T-helper 1 cell treated with Interleukin-12 subunit alpha and Interleukin-12 subunit beta and Interleukin-4 antibody, amounts not matched to agents 30 μg/mL and 1 μg/mL, for 36 hours (primary cell): ENCODE results near the gene PPRC1.
A peak's percentile ranks its signal among the peaks of the same experiment; 100 is the strongest.

ENCODE experiments used
- H3K27ac Mint-ChIP-seq: one replicate; pipeline ENCODE4 v1.8.0; 2021; ENCODE audit warnings: mild to moderate bottlenecking, mixed read lengths
- H3K27me3 Mint-ChIP-seq: one replicate; pipeline ENCODE4 v1.8.0; 2021; ENCODE audit warnings: low read depth, mixed read lengths
- H3K36me3 Mint-ChIP-seq: one replicate; pipeline ENCODE4 v1.8.0; 2021; ENCODE audit warnings: low read depth, mixed read lengths
- H3K4me1 Mint-ChIP-seq: one replicate; pipeline ENCODE4 v1.8.0; 2021; ENCODE audit warnings: low read depth, mixed read lengths
- H3K4me3 Mint-ChIP-seq: one replicate; pipeline ENCODE4 v1.8.0; 2021; ENCODE audit warnings: mild to moderate bottlenecking, moderate library complexity, mixed read lengths
- H3K9me3 Mint-ChIP-seq: one replicate; pipeline ENCODE4 v1.8.0; 2021; ENCODE audit warnings: mixed read lengths

The PPRC1 gene

DNA sequence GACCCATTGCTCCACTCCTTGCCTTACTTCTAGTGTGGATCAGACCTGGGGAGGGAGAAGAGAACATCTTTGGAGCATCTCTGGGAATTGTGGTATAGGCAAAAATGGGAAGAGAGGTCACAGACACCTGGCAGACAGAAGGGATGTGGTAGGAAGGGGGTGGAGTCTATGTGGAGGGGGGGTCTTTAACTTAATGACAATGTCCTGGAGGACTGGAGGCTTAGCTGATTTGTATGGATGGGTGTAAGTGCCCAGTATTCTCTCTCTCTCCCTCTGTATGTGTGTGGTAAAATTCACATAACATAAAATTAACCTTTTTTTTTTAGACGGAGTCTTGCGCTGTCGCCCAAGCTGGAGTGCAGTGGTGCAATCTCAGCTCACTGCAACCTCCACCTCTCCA, 9.6 kb upstream of the PPRC1 start:
- H3K27ac Mint-ChIP-seq, result no peak overlapping the region
- no peaks in the 10 kb centered on the region for H3K27me3 Mint-ChIP-seq
- H3K4me3 Mint-ChIP-seq, result no peak overlapping the region

DNA sequence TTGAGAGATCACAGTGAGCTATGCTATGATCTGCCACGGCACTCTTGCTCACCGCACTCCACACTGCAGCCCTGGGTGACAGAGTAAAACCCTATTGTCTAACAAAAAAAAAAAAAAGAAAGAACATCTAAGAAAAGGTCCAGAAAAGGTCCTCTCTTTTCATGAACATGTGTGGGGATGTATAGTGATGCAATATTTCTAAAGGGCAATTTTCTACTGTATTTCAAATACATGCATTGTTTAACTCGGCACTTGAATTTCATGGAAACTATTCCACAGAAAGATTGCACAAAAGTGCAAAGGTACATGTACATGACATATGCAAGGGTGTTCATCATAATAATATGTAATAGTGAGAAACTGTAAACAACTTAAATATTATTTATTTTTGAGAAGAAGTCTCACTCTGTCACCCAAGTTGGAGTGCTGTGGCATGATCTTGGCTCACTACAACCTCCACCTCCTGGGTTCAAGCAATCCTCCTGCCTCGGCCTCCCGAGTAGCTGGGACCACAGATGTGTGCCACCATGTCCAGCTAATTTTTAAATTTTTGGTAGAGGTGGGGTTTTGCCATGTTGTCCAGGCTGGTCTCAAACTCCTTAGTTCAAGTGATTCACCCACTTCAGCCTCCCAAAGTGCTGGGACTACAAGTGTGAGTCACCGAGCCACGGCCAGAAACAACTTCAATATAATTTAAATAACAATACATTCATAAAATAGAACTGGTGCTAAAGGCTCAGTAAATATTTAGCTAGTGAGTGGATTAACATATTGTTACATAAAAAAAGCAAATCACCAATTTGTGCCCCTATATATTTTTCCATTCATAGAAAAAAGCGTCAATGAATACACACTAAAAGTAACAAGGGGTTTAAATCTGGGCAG, 1.3 kb upstream of the PPRC1 start:
- peak overlapping the region; percentile 88 for H3K27ac Mint-ChIP-seq
- H3K27me3 Mint-ChIP-seq, result no peaks in the 10 kb centered on the region
- H3K4me1 Mint-ChIP-seq, result peaks cover 27% of the 10 kb centered on the region
- H3K9me3 Mint-ChIP-seq, result no peaks in the 10 kb centered on the region
- no peak overlapping the region for H3K4me3 Mint-ChIP-seq
- peaks cover 11% of the 10 kb centered on the region for H3K36me3 Mint-ChIP-seq

More for the DNA sequence above, 9.6 kb upstream of the PPRC1 start:
- H3K9me3 Mint-ChIP-seq, result no peaks in the 10 kb centered on the region
- peaks cover 21% of the 10 kb centered on the region for H3K4me1 Mint-ChIP-seq
- no peaks in the 10 kb centered on the region for H3K36me3 Mint-ChIP-seq

DNA sequence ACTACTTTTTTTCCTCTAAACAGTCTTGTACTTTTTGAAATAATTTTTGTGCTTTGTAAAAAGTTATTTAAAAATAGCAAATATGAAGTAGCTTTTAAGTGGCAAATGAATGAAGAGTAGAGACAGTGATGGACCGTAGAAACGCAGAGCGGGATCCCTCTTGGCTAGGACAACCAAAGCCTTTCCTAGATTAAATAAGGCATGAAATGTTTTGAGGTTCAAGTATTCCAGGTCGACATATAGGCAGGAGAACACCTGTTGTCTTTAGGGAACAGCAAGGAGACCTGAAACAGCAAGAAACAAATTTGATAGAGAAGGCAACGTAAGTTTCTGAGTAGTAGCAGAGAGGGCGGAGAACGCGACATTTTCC, 662 bp upstream of the PPRC1 start:
- Mint-ChIP-seq H3K4me1 (peaks cover 27% of the 10 kb centered on the region), H3K27ac (peak overlapping the region; percentile 88), H3K36me3 (peaks cover 11% of the 10 kb centered on the region), H3K9me3 (no peaks in the 10 kb centered on the region), H3K4me3 (peak overlapping the region; percentile 91), H3K27me3 (no peaks in the 10 kb centered on the region)

DNA sequence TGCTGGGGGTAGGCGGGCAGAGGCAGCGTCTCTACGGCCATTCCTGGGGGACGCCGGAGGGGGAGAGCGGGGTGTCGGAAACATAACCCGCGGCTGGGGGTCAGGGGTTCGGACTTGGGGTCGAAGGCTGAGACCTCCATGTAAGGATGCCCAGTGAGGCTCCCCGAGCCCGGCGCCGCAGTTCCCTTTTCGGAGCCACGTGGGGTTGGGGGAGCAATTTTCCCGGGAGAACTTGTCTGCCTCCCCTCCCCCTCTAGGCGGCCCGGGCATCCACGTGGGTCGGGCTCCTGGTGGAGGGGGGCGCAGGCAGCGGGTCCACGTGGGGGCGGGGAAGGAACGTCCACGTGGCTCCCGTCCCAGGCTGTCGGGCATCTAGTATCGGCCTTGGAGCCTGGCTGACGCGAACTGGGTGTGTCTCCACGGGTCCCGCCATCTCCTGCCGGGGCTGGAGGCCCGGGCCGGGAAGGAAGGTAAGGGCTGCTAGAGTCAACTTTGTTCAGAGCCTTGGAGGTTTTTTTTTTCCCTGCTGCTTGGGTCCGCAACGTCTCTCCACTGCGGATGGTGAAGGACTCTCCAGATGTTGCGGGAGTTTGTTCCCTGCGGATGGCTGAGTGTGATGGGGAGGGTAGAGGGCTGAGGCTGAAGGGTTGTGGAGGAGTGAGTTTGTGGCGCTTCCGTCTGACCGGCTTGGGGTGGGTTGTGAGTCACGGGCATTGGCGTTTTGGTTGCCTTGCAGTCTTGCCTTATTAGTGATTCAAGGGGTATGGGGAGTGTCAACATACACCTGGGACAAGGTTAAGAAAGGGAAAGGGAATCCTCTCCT, 744 bp downstream of the PPRC1 start:
- peak overlapping the region; percentile 88 for H3K27ac Mint-ChIP-seq
- H3K9me3 Mint-ChIP-seq, result no peaks in the 10 kb centered on the region
- H3K27me3 Mint-ChIP-seq, result no peaks in the 10 kb centered on the region
- peaks cover 14% of the 10 kb centered on the region for H3K36me3 Mint-ChIP-seq
- H3K4me3 Mint-ChIP-seq, result peak overlapping the region; percentile 91
- peaks cover 32% of the 10 kb centered on the region for H3K4me1 Mint-ChIP-seq

DNA sequence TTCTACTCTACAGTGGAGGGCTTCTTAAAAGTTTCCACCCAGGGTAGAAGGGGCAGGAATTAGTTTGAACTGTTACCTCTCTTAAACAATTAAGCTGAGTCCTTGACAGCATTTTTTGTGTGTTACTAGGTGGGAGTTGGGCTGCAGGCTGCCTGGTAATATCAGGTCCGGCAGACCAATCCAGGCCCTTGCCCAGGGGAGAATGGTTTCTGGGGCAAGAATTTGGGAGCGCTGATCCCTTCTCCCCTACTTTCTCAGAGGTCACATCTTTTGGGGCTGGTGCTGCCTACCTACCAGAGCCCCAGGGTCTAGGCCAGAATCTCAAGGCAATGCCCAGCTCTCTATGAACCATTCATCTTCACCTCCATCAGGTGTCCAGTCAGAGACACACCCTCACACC, 1.6 kb downstream of the PPRC1 start:
- peaks cover 32% of the 10 kb centered on the region for H3K4me1 Mint-ChIP-seq
- no peaks in the 10 kb centered on the region for H3K9me3 Mint-ChIP-seq
- peak overlapping the region; percentile 87 for H3K27ac Mint-ChIP-seq
- peaks cover 18% of the 10 kb centered on the region for H3K36me3 Mint-ChIP-seq
- peak overlapping the region; percentile 91 for H3K4me3 Mint-ChIP-seq
- H3K27me3 Mint-ChIP-seq, result no peaks in the 10 kb centered on the region

DNA sequence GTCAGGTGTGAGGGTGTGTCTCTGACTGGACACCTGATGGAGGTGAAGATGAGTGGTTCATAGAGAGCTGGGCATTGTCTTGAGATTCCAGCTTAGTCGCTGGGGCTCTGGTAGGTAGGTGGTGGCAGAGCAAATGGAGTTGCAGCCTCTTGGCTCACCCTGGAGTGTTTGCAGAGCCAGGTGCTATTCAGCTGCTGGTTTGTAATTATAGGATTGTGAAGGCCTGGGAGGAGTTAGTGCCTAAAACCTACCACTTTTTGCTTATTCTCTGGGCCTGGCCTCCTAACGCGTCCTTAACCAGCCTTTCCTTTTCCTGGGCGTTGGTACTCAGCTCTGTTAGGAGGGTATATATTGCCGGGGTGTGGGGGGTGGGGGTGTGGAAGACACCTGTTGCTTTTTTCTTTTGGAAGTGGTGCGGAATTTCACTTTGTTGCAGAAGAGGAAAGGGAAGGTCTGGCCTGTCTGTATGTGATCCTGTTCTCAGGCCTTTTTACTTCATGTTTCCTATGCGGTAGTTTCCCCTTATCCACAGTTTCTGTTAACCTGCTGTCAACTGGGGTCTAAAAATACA, 3.2 kb downstream of the PPRC1 start:
- Mint-ChIP-seq H3K4me3 (peak overlapping the region; percentile 1), H3K36me3 (peaks cover 33% of the 10 kb centered on the region), H3K27ac (peak overlapping the region; percentile 37), H3K27me3 (no peaks in the 10 kb centered on the region), H3K4me1 (peaks cover 32% of the 10 kb centered on the region), H3K9me3 (no peaks in the 10 kb centered on the region)

DNA sequence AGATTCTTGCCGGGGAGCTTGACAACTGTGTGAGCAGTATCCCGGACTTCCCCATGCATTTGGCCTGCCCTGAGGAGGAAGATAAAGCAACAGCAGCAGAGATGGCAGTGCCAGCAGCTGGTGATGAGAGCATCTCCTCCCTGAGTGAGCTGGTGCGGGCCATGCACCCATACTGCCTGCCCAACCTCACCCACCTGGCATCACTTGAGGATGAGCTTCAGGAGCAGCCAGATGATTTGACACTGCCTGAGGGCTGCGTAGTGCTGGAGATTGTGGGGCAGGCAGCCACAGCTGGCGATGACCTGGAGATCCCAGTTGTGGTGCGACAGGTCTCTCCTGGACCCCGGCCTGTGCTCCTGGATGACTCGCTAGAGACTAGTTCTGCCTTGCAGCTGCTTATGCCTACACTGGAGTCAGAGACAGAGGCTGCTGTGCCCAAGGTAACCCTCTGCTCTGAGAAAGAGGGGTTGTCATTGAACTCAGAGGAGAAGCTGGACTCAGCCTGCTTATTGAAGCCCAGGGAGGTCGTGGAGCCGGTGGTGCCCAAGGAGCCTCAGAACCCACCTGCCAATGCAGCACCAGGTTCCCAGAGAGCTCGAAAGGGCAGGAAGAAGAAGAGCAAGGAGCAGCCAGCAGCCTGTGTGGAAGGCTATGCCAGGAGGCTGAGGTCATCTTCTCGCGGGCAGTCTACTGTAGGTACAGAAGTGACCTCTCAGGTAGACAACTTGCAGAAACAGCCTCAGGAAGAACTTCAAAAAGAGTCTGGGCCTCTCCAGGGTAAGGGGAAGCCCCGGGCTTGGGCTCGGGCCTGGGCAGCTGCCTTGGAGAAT, 6.7 kb downstream of the PPRC1 start:
- no peak overlapping the region for H3K27ac Mint-ChIP-seq
- H3K27me3 Mint-ChIP-seq, result no peaks in the 10 kb centered on the region
- no peak overlapping the region for H3K4me3 Mint-ChIP-seq
- H3K9me3 Mint-ChIP-seq, result no peaks in the 10 kb centered on the region
- peaks cover 46% of the 10 kb centered on the region for H3K36me3 Mint-ChIP-seq
- H3K4me1 Mint-ChIP-seq, result peaks cover 17% of the 10 kb centered on the region

DNA sequence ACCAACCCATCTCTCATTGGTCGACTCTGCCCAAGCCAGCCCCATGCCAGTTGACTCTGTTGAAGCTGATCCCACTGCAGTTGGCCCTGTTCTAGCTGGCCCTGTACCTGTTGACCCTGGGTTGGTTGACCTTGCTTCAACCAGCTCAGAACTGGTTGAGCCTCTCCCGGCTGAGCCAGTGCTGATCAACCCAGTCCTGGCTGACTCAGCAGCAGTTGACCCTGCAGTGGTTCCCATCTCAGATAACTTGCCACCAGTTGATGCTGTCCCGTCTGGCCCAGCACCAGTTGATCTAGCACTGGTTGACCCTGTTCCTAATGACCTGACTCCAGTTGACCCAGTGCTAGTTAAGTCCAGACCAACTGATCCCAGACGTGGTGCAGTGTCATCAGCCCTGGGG, 7.4 kb downstream of the PPRC1 start:
- Mint-ChIP-seq H3K27ac (no peak overlapping the region), H3K4me1 (peaks cover 11% of the 10 kb centered on the region), H3K36me3 (peaks cover 52% of the 10 kb centered on the region), H3K9me3 (no peaks in the 10 kb centered on the region), H3K4me3 (no peak overlapping the region), H3K27me3 (no peaks in the 10 kb centered on the region)

DNA sequence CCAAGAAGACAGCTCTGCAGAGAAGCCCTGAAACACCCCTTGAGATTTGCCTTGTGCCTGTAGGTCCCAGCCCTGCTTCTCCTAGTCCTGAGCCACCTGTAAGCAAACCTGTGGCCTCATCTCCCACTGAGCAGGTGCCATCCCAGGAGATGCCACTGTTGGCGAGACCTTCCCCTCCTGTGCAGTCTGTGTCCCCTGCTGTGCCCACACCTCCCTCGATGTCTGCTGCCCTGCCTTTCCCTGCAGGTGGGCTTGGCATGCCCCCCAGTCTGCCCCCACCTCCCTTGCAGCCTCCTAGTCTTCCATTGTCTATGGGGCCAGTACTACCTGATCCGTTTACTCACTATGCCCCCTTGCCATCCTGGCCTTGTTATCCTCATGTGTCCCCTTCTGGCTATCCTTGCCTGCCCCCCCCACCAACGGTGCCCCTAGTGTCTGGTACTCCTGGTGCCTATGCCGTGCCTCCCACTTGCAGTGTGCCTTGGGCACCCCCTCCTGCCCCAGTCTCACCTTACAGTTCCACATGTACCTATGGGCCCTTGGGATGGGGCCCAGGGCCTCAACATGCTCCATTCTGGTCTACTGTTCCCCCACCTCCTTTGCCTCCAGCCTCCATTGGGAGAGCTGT, 8.2 kb downstream of the PPRC1 start:
- no peak overlapping the region for H3K4me3 Mint-ChIP-seq
- H3K36me3 Mint-ChIP-seq, result peaks cover 52% of the 10 kb centered on the region
- no peak overlapping the region for H3K27ac Mint-ChIP-seq

DNA sequence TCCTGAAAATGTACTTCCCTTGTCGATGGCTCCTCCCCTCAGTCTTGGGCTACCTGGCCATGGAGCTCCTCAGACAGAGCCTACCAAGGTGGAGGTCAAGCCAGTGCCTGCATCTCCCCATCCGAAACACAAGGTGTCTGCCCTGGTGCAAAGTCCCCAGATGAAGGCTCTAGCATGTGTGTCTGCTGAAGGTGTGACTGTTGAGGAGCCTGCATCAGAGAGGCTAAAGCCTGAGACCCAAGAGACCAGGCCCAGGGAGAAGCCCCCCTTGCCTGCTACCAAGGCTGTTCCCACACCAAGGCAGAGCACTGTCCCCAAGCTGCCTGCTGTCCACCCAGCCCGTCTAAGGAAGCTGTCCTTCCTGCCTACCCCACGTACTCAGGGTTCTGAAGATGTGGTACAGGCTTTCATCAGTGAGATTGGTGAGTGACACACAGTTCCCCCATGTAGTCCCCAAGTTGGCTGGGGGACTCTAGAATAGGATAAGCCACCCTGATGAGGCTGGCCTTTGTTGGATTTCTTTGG, 8.8 kb downstream of the PPRC1 start:
- Mint-ChIP-seq H3K9me3 (no peaks in the 10 kb centered on the region), H3K36me3 (peaks cover 55% of the 10 kb centered on the region), H3K27ac (no peak overlapping the region), H3K4me1 (peaks cover 5% of the 10 kb centered on the region), H3K4me3 (no peak overlapping the region), H3K27me3 (no peaks in the 10 kb centered on the region)

More for the DNA sequence above, 8.2 kb downstream of the PPRC1 start:
- H3K9me3 Mint-ChIP-seq, result no peaks in the 10 kb centered on the region
- no peaks in the 10 kb centered on the region for H3K27me3 Mint-ChIP-seq
- peaks cover 5% of the 10 kb centered on the region for H3K4me1 Mint-ChIP-seq

DNA sequence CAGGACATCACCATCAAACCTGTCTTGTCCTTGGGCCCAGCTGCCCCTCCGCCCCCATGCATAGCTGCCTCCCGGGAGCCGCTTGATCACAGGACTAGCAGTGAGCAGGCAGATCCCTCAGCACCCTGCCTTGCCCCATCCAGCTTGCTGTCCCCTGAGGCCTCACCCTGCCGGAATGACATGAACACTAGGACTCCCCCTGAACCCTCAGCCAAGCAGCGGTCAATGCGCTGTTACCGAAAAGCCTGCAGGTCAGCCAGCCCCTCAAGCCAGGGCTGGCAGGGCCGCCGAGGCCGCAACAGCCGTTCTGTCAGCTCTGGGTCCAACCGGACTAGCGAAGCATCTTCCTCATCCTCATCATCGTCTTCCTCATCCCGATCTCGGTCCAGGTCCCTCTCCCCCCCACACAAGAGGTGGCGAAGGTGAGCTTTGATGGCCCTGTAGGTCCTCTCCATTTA, 14.2 kb downstream of the PPRC1 start:
- no peaks in the 10 kb centered on the region for H3K9me3 Mint-ChIP-seq
- peaks cover 17% of the 10 kb centered on the region for H3K4me1 Mint-ChIP-seq
- peaks cover 47% of the 10 kb centered on the region for H3K36me3 Mint-ChIP-seq
- no peak overlapping the region for H3K4me3 Mint-ChIP-seq
- no peaks in the 10 kb centered on the region for H3K27me3 Mint-ChIP-seq
- peak overlapping the region; percentile 14 for H3K27ac Mint-ChIP-seq

DNA sequence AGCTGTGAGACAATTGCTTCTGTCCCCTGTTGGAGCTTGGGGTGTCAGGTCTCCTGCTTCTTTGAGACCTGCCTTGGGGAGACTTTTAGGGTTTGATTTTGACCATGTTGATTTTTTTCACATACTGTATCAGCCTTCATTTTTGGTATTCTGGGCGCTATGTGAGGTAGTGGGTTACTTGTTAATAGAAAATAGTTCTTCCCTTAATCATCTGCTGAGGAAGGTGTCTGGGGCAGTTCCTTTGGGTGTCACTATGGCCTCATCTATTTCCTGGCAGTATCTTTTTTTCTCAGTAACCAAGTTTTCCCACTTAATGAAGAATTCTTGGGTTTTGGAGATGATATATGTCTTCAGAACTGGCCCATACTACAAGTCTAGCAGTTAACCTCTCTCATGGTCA, 14.7 kb downstream of the PPRC1 start:
- Mint-ChIP-seq H3K36me3 (peaks cover 47% of the 10 kb centered on the region), H3K9me3 (no peaks in the 10 kb centered on the region), H3K4me1 (peaks cover 18% of the 10 kb centered on the region), H3K27me3 (no peaks in the 10 kb centered on the region), H3K4me3 (no peak overlapping the region), H3K27ac (peak overlapping the region; percentile 14)

DNA sequence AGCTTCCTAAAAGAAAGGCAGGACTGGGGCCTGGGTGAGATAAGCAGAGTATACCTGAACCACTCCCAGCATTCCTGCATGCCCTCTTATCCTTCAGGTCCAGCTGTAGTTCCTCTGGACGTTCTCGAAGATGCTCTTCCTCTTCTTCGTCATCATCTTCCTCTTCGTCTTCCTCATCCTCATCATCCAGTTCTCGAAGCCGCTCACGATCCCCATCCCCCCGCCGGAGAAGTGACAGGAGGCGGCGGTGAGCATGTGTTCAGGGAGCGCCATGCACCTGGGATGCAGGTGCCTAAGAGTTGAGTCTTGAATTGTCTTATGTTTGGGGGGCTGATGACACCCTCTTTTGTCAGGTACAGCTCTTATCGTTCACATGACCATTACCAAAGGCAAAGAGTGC, 15.4 kb downstream of the PPRC1 start:
- H3K36me3 Mint-ChIP-seq, result peaks cover 48% of the 10 kb centered on the region
- H3K4me1 Mint-ChIP-seq, result peaks cover 25% of the 10 kb centered on the region
- no peaks in the 10 kb centered on the region for H3K9me3 Mint-ChIP-seq
- no peaks in the 10 kb centered on the region for H3K27me3 Mint-ChIP-seq
- H3K4me3 Mint-ChIP-seq, result no peak overlapping the region
- peak overlapping the region; percentile 42 for H3K27ac Mint-ChIP-seq
